MM.1S (cell line): ENCODE data around the gene TFCP2L1.

ENCODE experiments used
- EZH2 ChIP-seq: fragments of 300-600 bp; sonication (generic); optimal IDR thresholded peaks from 2 replicates; pipeline ENCODE3; 2017; ENCODE audit warnings: low read depth, mild to moderate bottlenecking, antibody characterized with exemption, low read length, mixed read lengths
- EZH2phosphoT487 ChIP-seq: fragments of 300-600 bp; sonication (generic); IDR thresholded peaks from 2 replicates; pipeline ENCODE4 v1.6.1; 2018; ENCODE audit warnings: antibody characterized with exemption, low read length
- TF ChIP-seq, protein P1 (sequence below): fragments of 300-600 bp; sonication (generic); IDR thresholded peaks from 2 replicates; pipeline ENCODE4 v1.5.1; 2016; ENCODE audit warnings: antibody characterized with exemption, low read length, mixed read lengths

DNA sequence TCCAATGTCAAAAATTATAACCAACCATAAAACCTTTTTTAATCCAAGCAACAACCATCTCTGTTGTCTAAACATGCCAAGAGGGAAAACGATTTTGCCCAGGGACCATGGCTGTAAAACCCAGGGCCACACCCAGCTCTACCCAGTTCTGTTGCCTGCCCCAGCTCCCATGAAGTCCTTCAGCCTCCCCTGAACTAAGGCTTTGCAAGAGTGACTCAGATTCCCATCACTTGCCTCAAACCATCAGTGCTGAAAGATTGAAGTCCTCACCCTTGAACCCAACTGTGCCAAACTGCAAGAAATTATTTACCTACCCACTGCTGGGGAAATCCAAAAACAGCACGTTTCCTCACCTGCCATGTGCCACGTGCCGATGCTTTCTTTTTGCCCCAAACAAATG is 102.5 kb downstream of the TFCP2L1 start:
- TF ChIP-seq EZH2phosphoT487 (no peak), EZH2 (no peak)
- TF ChIP-seq, protein P1, sequence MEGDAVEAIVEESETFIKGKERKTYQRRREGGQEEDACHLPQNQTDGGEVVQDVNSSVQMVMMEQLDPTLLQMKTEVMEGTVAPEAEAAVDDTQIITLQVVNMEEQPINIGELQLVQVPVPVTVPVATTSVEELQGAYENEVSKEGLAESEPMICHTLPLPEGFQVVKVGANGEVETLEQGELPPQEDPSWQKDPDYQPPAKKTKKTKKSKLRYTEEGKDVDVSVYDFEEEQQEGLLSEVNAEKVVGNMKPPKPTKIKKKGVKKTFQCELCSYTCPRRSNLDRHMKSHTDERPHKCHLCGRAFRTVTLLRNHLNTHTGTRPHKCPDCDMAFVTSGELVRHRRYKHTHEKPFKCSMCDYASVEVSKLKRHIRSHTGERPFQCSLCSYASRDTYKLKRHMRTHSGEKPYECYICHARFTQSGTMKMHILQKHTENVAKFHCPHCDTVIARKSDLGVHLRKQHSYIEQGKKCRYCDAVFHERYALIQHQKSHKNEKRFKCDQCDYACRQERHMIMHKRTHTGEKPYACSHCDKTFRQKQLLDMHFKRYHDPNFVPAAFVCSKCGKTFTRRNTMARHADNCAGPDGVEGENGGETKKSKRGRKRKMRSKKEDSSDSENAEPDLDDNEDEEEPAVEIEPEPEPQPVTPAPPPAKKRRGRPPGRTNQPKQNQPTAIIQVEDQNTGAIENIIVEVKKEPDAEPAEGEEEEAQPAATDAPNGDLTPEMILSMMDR: no peak
